Measurements from ENCODE around the gene PEMT.

PEMT gene

GRCh38 chr17:17507465-17508011, 84.0 kb downstream of the PEMT start:
- H3K36me3 ChIP-seq (ENCODE audit: control insufficient read depth in 2 of 2, insufficient read depth in 1 of 2, low read length in 2 of 2): no peaks in the 10 kb centered on the region
- no peak overlapping the region for H3K4me3 ChIP-seq (ENCODE audit: low read depth, low read length)
- CTCF ChIA-PET: interaction anchor here (0.7 to 1.6 kb wide), 3 partner anchors 16 to 516 kb away, joined by 3 to 5 read pairs (median 4); no protein-coding TSS in a partner anchor
- no peak for TF ChIP-seq ZNF76 (tag by site-specific recombination; IDR thresholded peaks at IDR 0.05; ENCODE audit: borderline replicate concordance, low read depth)
- TF ChIP-seq ZBTB48 (tag by site-specific recombination; IDR thresholded peaks at IDR 0.05): no peak
- no peak for TF ChIP-seq KLF10 (tag by site-specific recombination; IDR thresholded peaks at IDR 0.05)
- no peak for TF ChIP-seq ZNF280D (tag by site-specific recombination; IDR thresholded peaks at IDR 0.05)
- TF ChIP-seq GFI1B (tag by site-specific recombination; IDR thresholded peaks at IDR 0.05): no peak
- no peak for TF ChIP-seq ZNF239 (tag by site-specific recombination; IDR thresholded peaks at IDR 0.05)
- no peak for TF ChIP-seq SETDB1 (IDR thresholded peaks at IDR 0.05; ENCODE audit: insufficient read length, low read length)
- TF ChIP-seq ZNF37A (tag by site-specific recombination; IDR thresholded peaks at IDR 0.05): no peak
- no peak for TF ChIP-seq KLF16 (tag by site-specific recombination; IDR thresholded peaks at IDR 0.05)
- TF ChIP-seq ZNF311 (tag by site-specific recombination; IDR thresholded peaks at IDR 0.05; ENCODE audit: borderline replicate concordance): no peak
- TF ChIP-seq ZSCAN5A (tag by site-specific recombination; IDR thresholded peaks at IDR 0.05): no peak
- TF ChIP-seq ZNF423 (tag by site-specific recombination; IDR thresholded peaks at IDR 0.05): no peak
- TF ChIP-seq ZNF623 (tag by site-specific recombination; IDR thresholded peaks at IDR 0.05): no peak
- TF ChIP-seq OVOL3 (tag by site-specific recombination; IDR thresholded peaks at IDR 0.05): no peak
- no peak for TF ChIP-seq SP3 (tag by site-specific recombination; IDR thresholded peaks at IDR 0.05)
- TF ChIP-seq ZNF18 (tag by site-specific recombination; IDR thresholded peaks at IDR 0.05): no peak
- no peak for TF ChIP-seq ZNF169 (tag by site-specific recombination; IDR thresholded peaks at IDR 0.05)
- TF ChIP-seq KLF9 (tag by site-specific recombination; IDR thresholded peaks at IDR 0.05; ENCODE audit: low read depth): no peak
- TF ChIP-seq ZNF394 (tag by site-specific recombination; IDR thresholded peaks at IDR 0.05; ENCODE audit: borderline replicate concordance): no peak
- H3K4me1 ChIP-seq (ENCODE audit: control insufficient read depth, insufficient read depth, low read length): no peaks in the 10 kb centered on the region
- H3K27ac ChIP-seq (ENCODE audit: extremely low read depth, low read depth, low read length): no peak overlapping the region
- POLR2A ChIA-PET: interaction anchor here (1.0 kb wide), 1 partner anchor 11 kb away, joined by 3 read pairs; no protein-coding TSS in a partner anchor
- H3K9me3 ChIP-seq (ENCODE audit: control insufficient read depth, insufficient read depth, low read depth, low read length): no peaks in the 10 kb centered on the region

GRCh38 chr17:17506893-17507464, 84.5 kb downstream of the PEMT start:
- ChIA-PET POLR2A (interaction anchor here (1.0 kb wide), 1 partner anchor 10 kb away, joined by 3 read pairs; no protein-coding TSS in a partner anchor), CTCF (interaction anchor here (0.7 to 1.0 kb wide), 2 partner anchors 61 to 517 kb away, joined by 3 to 4 read pairs; no protein-coding TSS in a partner anchor)
- Histone ChIP-seq H3K36me3 (ENCODE audit: control insufficient read depth in 2 of 2, insufficient read depth in 1 of 2, low read length in 2 of 2) (no peaks in the 10 kb centered on the region), H3K9me3 (ENCODE audit: control insufficient read depth, insufficient read depth, low read depth, low read length) (no peaks in the 10 kb centered on the region), H3K27ac (ENCODE audit: extremely low read depth, low read depth, low read length) (no peak overlapping the region), H3K4me1 (ENCODE audit: control insufficient read depth, insufficient read depth, low read length) (no peaks in the 10 kb centered on the region), H3K4me3 (ENCODE audit: low read depth, low read length) (no peak overlapping the region)
- TF ChIP-seq ZNF391 (tag by site-specific recombination; IDR thresholded peaks at IDR 0.05; ENCODE audit: borderline replicate concordance, low read depth) (no peak), ZNF501 (tag by site-specific recombination; IDR thresholded peaks at IDR 0.05) (no peak), ZNF660 (tag by site-specific recombination; IDR thresholded peaks at IDR 0.05) (no peak), REST (tag by site-specific recombination; IDR thresholded peaks at IDR 0.05) (no peak), ZSCAN30 (tag by site-specific recombination; IDR thresholded peaks at IDR 0.05) (no peak)

Data from HEK293 (cell line).